ENCODE results near the gene EDN2.

Gene EDN2

DNA sequence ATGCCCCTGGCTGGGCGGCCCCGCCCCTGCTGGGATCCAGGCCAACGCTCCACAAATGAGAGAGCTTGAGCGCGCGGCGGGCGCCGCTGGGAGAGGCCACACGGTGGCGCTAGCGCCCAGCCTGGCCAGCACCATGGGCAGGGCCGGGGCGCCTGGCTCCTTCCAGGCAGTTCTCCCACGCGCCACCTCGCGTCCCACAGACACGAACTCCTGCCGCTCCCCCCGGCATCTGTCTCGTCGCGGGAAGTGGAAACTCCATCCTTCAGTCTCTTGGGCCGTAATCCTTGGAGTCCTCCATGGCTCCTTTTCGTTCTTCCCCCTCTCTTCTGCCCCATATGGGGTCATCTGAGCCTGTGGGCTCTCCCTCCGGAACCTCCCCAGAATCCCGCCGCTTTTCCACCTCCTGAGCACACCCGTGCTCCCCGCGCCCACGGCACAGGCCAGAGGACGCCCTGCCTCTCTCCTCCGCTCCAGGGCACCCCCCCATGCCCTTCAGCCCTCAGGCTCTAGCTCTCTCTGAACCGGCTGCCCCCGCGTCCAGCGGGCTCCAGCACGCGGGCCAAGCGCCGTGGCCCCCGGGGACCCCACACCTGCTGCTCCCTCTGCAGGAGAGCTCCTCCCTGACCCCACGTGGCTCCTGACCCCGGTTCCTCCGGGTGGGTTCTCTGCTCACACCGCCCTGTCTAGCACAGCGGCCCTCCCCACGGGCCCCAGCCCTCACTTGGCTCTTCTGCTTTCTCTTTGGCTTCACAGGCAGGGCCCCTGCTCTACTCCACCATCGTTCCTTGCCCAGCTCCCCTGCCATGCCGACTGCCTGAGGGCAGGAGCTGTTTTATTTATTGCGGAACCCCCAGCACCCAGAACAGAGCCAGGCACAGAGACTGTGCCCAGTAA lies 31.9 kb upstream of the EDN2 start:
- DNase-seq, result peak; percentile 61

DNA sequence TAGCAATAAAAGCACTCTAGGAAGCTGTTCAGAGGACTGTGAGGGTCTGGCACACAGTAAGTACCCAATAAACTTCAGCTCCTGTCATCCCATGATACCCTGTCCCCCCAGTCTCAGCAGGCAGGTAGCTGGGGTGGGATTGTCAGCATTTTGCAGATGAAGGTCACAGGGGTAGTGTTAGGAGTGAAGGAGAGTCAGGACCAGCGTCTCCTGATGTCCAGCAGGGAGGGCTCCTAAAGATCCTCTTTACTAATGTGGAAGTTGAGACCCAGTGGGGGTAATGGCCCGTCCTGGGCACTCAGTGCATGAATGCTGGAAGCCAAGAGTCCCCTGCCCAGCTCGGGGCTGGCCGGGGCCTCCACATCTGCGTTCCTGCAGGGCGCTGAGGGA lies 31.3 kb upstream of the EDN2 start:
- DNase-seq, result no peak

DNA sequence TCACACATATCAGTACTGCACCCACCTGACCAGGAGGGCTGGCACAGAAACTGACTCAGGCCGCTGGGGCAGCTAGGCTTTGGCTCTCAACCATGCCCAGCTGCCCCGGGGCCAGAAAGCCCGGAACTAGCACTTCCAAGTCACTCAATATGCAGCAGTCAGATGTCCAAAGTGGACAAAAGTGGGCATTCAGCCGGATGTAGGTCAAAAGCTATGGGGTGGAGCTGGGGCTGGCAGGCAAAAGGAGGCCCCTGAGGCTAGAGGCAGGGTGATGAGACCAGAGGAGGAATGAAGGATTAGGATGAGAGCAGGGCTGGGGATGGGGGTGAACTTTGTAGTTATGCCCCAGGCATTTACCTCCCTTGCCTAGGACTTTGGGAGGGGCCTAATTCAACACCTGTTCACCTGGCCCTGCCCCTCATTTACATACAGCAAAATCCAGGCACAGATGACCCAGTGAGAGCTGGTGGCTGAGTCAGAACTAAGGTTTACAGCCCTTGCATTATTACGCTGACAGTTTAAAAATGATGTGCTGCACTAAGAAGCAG lies 30.7 kb upstream of the EDN2 start:
- DNase-seq, result no peak

DNA sequence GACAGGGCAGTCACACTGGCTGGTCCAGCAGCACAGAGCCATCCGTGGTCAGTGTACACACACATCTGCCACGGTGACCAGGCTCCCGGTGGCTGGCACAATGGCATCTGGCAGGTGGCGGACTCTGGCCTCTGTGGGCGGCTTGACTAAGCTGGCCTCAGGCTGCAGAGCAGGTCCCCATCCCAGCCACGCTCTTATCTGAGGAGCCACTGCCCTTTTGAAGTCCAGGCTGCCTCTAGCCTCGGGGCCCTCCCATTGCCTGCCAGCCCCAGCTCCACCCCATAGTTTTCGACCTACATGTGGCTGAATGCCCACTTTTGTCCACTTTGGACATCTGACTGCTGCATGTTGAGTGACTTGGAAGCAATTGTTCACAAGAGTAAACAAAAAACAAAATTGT lies 29.9 kb upstream of the EDN2 start:
- no peak for DNase-seq

DNA sequence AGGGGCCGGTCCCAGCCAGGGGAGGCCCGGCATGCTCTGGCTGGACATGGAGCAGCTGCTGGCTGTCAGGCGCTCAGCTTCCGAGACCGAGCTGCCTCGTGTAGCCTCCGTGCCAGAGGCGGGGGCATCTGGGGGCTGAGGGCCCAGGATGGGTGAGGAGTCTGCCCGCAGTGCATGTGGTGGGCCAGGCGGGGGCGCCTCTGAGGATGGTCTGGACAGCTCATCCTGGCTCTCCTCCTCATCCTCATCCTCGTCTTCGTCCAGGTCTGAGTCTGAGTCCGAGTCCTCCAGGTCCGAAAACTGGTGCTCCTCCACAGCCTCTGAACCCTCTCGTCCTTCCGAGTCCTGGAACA lies 28.9 kb upstream of the EDN2 start:
- no peak for DNase-seq

DNA sequence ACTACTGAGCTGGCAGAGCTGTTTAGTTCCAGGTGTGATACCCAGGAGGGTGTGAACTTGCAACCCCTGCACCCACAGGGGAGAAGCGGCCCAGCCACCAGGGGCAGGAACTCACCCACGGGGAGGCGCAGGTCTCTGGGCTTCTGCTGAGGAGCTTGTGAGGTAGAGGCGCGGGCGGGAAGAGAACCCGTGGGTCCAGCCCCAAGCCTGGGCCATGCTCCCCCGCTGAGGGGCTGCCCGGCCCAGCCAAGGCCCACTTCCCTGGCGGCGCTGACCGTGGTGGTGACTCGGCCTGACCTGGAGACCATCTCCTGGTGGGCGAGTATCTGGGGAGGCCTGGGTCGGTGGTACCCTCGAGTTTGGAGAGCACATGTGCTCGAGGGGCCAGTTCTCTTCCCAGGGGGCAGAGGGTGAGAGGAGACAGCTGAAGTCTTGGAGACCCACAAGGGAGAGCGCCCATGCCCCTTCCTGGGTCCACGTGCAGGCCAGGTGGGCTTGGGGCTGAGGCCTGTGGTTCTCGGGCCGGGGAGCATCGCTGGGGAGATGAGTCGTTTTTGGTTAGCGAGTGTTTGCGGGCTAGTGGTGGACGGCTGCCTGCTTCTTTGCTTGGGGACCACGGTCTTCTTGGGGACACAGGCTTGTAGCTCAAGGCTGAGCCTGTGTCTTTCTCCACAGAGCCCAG lies 28.4 kb upstream of the EDN2 start:
- no peak for DNase-seq

DNA sequence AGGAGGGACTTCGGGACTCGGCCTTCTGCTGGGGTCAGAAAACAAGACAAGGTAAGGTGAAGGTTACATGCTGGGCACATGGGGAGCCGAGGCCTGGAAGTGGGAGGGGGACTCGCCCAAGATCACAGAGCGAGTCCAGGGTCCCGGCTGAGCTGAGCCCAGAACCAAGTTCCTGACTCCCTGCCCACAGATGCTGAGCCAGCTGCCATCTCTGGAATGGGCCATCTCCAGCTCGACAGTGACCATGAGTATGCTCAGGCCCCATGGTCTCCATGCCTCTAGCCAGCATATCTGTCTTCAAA lies 26.7 kb upstream of the EDN2 start:
- no peak for DNase-seq

DNA sequence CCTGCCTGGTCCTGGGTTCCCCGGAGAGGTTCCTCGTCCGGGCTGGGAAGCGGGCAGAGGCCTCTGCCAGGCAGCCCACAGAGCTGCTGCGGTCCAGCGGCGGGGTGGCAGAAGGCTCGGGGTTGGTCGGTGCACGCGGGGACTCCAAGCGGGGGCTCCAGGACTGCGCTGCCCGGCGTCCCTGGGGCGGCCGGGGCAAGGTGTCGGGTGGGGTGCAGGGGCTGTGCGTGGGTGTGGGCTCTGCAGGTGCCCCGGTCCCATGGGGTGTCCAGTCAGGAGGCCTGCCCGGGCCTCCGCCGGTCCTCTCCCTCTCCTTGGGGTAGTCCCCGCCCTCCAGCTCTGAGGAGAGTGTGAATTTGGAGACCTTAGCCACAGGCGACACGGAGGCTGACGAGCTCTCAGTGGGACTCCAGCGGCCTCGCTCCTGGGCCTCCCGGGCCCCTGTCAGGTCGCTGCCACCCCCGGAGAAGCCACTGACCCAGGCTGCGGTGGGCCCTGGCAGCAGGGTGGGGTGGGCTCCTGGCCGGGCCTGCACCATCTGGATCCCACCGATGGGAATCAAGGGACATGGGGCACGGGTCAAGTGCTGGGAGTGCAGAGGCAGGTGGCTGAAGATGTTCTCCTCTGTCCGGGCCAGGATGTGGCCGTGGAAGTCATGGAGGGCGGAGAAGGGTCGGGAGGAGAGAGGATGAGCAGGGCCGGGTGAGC lies 26.2 kb upstream of the EDN2 start:
- no peak for DNase-seq

DNA sequence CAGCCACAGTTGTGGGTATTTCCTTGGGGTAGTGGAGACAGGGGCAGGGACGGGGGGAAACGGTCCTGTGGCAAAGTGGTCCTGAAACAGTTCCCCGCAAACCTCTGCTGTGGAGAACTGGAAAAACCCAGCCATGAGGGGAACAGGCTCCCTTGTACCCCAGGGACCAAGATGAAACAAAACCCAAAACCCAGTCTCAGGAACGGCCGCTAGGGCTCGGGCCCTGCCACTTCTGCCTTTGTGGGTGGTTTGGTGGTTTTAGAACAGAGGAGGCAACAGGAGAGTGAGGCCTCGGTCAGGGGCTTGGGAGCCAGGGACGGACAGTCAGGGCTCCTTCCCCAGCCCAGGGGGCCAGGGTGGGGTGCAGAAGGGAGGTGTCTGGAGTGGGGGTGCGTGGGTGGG lies 24.8 kb upstream of the EDN2 start:
- no peak for DNase-seq

DNA sequence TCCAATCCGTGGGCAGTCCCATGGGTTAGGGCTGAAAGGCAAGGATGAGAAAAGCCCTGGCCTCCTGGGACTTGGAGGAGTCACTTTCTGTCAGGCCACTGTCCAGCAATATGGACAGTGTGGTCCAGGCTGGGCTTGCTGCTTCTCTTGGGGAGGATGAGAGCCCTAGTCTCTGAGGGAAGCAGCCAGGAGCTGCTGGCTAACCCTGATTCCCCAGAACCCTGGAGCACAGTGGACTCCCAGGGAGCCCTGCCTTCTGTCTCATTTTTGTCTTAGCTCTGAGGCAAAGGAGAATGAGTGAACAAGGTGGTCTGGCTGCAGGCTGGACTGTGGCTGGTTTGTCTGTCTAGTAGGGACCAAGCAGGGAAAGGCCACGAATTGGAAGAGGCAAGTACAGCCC lies 23.8 kb upstream of the EDN2 start:
- no peak for DNase-seq

DNA sequence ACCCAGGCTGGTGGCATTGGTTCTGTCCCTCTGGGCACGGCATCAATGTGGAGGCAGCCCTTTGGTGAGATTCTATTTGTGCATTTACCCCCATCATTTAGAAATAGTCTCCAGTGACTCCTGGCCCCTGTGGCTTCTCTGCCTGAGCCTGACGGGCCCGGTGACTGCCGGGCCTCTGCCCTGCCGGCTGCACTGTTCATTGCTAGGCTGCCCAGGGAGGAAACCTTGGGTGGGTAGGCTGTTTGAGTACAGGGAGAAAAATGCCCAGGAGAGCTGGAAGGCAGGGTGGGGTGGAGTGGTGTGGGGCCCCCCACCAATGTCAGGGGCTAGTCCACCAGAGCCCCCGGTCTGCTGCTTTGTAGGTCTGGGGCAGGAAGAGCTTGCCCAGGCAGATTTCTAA lies 23.4 kb upstream of the EDN2 start:
- DNase-seq, result no peak

DNA sequence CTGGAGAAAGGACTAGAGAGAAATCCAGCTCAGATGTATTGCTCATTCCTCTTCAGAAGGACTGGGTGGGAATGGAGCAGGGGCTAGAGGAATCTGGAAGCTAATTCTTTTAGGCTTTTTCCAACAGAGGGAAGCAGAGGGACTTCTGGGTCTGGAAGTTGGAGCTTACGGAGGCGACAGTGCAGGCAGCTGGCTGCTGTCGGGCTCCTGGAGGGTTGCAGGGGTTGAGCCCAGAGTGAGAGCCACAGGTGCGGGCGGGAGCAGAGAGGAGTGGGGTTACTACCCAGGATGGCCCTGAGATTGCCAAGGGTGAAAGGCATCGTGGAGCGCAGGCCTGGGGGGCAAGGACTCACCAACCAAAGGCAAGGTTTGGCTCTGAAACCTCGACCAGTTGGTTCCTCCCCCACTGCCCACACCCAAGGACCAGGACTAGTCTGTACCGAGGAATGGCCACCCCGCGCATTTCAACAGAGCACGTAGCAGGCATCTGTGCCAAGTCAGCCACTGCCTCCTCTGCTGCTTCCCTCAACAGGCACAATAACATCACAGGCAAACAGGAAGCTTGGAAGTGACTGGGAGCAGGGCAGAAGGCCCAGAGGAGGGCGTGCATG lies 22.7 kb upstream of the EDN2 start:
- DNase-seq, result no peak

DNA sequence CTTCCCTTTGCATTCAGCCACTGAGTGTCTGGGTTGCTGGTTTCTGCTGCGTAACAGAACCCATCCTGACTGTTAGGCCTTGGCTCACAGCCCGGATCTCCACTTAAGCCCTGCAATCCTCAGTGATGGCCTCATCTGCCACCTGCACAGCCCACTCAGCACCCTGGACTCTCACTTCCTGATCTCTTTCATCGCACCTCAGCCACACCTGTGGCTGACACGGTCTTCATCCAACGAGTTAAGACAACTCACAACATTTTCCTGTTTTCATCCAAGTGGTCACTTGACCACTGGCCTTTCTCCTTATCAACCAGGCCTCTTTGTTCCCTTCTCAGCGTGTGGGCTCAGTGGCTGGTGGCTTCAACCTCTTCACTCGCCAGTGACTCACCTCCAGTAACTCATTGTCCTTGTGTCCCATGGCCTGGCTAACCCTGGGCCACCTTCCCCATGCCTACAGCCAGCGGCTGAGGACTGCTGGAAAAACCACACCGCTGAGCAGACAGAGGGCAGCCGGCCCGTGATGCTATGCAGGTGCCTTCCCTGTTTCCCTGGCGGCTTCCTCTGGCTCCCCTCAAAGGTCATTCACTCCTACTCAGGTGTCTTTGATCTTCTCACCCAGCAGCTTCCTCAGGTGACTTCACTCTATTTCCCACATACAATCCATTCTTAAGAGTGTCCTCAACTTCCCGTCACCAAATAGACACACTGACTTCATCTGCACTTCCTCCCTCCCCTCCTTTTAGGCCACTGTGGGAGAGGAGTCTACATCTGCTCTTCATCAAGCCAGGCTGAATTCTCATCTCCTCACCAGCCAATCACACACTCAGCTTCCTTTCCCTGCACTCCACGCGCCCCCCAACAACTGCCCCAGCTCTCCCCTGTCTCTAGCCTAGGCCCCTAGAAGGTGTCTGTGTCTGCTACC lies 19.9 kb upstream of the EDN2 start:
- no peak for DNase-seq

DNA sequence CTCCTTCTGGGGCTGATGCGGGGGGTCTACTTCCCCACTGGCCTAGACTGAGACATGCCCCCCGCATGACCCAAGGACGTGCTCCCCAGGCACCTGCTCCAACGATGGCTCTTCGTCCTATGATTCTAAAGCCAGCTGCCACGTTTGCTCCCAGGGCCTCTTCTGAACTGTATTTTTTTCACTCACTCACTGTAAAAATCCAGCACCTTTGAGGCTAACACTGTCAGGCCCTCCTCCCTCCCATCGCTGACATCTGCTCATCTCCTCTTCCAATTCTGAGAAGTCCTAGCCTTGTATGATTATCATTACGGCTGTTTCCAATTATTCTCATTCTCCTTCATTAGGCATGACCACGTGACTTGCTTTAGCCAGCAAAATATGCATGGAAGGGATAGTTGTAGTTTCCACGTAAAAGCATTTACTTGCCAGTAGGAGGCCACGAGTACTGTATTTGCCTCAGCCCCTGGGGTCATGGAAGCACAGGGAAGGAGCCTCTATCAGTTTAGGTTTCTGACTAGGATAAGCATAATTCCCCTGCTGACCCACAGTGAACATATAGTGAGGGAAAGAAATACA lies 19.1 kb upstream of the EDN2 start:
- no peak for DNase-seq

DNA sequence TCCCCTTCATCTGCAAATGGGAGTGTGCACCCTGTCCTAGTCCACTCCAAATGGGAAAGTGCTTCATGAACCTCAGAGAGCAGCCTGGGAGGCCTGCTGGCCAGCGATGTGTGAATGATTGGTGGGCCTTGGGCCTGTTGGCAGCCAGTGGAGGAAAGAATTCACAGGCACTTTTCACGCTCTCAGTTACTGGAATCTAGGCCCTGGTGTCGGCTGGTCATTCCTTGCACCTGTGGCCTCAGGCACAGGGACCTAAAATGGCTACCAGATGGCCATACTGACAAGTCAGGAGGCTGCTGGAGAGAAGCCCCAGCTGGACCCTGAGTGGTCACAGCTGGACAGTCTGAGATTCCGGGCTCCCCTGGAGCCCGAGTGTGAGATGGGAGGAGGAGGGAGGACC lies 18.4 kb upstream of the EDN2 start:
- DNase-seq, result no peak

DNA sequence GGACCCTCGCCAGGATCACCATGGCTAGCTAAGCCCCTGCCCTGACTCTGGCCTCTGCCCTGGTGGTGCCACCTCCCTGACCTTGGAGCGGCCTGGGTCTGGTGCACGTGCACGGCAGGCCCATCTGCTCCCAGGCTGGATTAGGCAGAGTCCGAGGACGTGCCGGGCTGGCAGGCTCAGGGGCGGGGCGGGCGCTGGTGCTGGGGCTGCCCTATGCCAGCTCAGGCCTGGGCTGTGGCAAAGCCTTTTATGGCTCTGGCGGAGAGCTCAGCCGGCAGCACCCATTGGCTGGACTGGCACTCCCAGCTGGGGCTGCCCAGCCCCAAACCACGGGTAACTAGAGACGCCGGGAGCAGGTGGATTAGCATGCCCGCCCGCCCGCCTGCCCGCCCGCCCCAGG lies 17.1 kb upstream of the EDN2 start:
- DNase-seq, result no peak

DNA sequence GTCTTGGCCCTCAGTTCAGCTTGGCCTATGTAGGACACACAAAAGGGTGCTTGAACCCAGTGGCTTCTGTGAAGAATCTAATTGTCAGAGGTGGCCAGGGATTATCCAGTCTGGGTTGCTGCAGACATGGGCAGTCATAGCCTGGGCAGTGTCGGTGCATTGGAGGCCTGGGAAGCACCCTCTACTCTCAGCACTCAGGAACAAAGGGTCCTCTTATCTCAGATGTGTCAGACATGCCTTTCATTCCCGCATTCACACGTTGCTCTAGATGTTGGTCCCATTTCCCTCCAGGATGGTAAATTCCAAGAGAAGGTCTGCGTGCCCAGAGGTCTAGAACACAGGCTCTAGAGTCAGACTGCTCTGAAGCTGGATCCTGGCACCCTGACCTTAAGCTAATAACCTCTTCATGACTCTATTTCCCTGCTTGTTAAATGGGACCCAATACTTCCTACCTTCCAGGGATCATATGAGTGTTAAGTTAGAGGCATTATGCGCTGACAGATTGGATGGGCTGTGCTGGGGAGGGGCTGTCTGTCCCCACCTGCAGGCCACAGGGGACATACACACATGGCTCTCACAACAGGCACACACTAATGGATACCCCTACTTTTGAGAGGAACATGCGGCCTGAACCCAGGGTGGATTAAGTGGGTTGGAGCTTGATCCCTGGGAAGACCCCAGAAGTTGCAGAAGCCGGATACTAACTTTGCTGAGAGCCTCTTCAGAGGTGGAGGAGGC lies 16.5 kb upstream of the EDN2 start:
- DNase-seq, result no peak

DNA sequence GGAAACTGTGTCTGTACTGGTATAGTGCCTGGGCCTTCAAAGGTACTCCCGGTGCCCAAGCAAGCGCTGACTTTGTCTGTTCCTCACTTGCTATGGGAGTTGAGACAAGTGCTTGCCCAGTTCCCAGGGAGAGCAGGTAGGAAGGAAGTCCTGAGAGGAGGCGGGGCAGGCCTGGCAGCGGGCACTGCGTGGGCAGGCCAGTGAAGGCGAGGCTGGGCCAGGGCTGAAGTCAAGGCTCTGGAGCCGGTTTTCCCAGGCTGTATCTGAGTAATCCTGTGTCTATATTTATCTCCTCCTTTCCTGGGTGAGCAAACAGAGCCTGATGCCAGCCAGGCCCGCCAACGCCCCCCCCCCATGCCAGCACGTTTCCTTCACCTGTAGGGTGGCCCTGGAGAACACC lies 15.9 kb upstream of the EDN2 start:
- no peak for DNase-seq

DNA sequence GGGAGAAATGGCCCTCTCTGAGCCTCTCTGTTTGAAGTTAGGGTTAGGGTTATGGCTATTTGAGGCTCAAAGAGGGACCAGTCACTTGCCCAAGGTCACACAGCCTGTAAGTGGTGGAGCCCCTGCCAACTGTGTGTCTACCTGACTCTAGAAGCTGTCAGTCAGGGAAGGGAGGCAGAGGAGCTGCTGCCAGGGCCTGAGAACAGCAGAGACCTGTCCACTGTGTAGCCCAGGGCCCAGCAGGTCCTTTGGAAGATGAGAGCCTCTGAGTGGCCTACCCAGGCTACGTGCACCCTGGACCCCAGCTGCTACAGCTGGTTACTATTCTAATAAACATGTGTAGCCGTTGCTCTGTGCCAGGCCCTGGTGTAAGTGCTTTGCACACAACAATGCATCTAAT lies 15.1 kb upstream of the EDN2 start:
- DNase-seq, result no peak

DNA sequence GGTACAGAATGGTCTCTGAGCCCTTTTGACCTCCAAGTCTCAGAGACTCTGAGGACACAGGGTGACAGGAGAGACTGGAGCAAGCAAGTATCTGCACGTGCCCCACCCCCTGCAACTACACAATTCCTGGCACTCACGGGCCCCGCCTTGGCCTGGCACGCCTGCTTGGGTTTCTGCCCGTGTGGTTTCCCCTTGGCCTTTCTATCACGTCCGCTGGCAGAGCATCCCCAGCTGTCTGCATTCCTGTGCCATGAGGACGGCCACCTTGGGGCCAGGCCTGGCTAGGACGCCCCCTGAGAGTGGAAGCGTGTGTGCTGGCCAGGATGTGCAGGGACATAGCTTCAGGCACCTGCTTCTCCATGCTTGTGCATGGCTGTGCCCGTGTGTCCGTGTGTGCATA lies 14.3 kb upstream of the EDN2 start:
- DNase-seq, result no peak

DNA sequence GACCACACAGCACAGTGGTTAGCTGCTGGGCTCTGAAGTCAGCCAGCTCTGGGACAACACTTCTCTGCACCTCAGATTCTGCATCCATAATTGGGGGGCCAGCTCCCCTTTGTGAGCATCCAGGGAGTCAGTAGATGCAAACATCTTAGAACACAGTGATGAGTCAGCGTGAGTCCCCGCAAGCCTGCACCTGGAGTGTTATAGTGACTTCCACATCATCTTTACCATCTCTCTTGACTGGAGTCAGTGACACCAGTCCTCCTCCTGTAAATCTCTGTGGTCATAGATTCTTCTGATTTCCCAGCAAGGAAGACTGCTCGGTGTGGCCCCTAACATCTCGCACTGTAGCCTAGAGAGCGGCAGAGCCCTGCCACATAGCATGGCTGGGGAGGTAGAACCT lies 13.9 kb upstream of the EDN2 start:
- DNase-seq, result no peak

Measured in activated CD8-positive, alpha-beta memory T cell treated with anti-CD3 and anti-CD28 coated beads, Interleukin-2, amount 50 U/mL, for 4 hours (primary cell).